ENCODE results near the gene SMAD9.

SMAD9 gene

DNA sequence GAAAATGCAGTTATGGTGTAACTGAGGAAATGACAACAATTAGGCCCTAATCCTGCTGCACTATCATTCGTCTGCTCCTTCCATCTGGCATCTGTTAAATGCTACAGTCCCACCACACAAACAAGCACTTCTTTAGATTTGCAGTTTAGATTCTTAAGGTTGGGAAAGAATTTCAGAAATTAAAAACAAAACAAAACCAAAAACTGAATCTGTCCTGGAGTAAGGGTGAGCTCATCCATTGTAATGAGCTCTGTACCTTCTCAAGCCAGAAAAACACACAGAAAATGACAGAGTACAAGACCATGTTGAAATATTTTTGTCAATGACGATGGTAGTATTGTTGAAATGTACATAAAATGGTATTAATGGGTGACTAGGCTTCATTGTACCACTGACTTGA is 28.3 kb downstream of the SMAD9 start:
- TF ChIP-seq POLR2AphosphoS5 (IDR thresholded peaks at IDR 0.05; ENCODE audit: low read depth, low read length), result no peak
- TF ChIP-seq, protein P1, sequence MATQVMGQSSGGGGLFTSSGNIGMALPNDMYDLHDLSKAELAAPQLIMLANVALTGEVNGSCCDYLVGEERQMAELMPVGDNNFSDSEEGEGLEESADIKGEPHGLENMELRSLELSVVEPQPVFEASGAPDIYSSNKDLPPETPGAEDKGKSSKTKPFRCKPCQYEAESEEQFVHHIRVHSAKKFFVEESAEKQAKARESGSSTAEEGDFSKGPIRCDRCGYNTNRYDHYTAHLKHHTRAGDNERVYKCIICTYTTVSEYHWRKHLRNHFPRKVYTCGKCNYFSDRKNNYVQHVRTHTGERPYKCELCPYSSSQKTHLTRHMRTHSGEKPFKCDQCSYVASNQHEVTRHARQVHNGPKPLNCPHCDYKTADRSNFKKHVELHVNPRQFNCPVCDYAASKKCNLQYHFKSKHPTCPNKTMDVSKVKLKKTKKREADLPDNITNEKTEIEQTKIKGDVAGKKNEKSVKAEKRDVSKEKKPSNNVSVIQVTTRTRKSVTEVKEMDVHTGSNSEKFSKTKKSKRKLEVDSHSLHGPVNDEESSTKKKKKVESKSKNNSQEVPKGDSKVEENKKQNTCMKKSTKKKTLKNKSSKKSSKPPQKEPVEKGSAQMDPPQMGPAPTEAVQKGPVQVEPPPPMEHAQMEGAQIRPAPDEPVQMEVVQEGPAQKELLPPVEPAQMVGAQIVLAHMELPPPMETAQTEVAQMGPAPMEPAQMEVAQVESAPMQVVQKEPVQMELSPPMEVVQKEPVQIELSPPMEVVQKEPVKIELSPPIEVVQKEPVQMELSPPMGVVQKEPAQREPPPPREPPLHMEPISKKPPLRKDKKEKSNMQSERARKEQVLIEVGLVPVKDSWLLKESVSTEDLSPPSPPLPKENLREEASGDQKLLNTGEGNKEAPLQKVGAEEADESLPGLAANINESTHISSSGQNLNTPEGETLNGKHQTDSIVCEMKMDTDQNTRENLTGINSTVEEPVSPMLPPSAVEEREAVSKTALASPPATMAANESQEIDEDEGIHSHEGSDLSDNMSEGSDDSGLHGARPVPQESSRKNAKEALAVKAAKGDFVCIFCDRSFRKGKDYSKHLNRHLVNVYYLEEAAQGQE (IDR thresholded peaks at IDR 0.05; ENCODE audit: insufficient read depth in 1 of 2, low read depth in 2 of 2, low read length in 2 of 2), result no peak
- no peak for TF ChIP-seq TAF1 (IDR thresholded peaks at IDR 0.05; ENCODE audit: borderline replicate concordance, insufficient read depth, low read length)
- TF ChIP-seq SIN3A (IDR thresholded peaks at IDR 0.05; ENCODE audit: borderline replicate concordance, insufficient read depth, low read length), result no peak
- no peak for TF ChIP-seq FOXP2 (optimal IDR thresholded peaks at IDR 0.05; ENCODE audit: borderline replicate concordance, extremely low read depth, extremely low read length, insufficient read depth)

DNA sequence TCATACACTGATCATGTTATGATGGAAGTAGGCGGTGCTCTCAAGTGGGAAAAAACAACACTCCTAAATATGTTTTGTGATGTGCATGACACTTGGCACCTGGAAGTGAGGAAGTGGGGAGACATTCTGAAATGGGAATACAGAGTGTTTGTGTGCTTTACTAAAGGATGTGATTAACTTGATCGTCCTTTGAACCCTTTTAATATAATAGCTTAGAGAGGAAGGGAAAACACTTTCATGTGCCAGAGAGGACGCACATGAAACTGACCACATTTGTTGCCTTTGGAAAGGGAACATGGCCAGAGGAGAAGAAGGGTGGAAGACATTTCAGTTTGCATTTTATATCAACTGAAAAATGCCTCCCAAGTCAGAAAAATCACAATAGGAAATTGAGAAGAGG is 31.4 kb downstream of the SMAD9 start:
- TF ChIP-seq TAF1 (IDR thresholded peaks at IDR 0.05; ENCODE audit: borderline replicate concordance, insufficient read depth, low read length) (no peak), POLR2AphosphoS5 (IDR thresholded peaks at IDR 0.05; ENCODE audit: low read depth, low read length) (no peak), SIN3A (IDR thresholded peaks at IDR 0.05; ENCODE audit: borderline replicate concordance, insufficient read depth, low read length) (no peak), FOXP2 (optimal IDR thresholded peaks at IDR 0.05; ENCODE audit: borderline replicate concordance, extremely low read depth, extremely low read length, insufficient read depth) (no peak)
- TF ChIP-seq, protein P1 (IDR thresholded peaks at IDR 0.05; ENCODE audit: insufficient read depth in 1 of 2, low read depth in 2 of 2, low read length in 2 of 2), result no peak

DNA sequence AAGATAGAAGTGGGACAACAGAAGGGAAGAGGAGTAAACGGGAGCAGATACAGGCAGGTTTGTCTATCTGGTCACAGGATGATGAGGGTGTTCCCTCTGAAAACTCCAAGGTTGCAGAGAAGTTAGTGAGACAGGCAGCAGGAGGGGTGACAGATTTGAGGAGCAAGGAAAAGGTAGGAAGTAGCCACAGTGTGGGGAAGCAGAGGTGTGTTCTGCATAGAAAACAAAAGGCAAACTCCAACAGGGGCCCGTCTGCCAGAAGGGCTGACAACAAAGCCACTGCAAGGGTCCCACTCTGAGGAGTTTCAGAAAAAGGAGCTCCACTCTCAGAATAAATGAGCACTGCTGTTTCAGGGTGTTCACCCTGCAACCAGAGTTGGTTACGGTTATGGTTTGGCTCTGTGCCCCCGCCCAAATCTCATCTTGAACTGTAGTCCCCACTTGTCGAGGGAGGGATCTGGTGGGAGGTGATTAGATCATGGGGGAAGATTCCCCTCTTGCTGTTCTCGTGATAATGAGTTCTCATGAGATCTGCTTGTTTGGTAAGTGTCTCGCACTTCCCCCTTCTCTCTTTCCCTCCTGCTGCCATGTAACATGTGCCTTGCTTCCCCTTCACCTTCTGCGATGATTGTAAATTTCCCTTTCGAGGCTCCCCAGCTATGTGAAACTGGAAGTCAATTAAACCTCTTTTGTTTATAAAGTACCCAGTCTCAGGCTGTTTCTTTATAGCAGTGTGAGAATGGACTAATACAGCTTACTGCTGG is 32.1 kb downstream of the SMAD9 start:
- TF ChIP-seq POLR2AphosphoS5 (IDR thresholded peaks at IDR 0.05; ENCODE audit: low read depth, low read length) (no peak), FOXP2 (optimal IDR thresholded peaks at IDR 0.05; ENCODE audit: borderline replicate concordance, extremely low read depth, extremely low read length, insufficient read depth) (no peak), TAF1 (IDR thresholded peaks at IDR 0.05; ENCODE audit: borderline replicate concordance, insufficient read depth, low read length) (no peak), SIN3A (IDR thresholded peaks at IDR 0.05; ENCODE audit: borderline replicate concordance, insufficient read depth, low read length) (no peak)
- TF ChIP-seq, protein P1 (IDR thresholded peaks at IDR 0.05; ENCODE audit: insufficient read depth in 1 of 2, low read depth in 2 of 2, low read length in 2 of 2), result no peak

DNA sequence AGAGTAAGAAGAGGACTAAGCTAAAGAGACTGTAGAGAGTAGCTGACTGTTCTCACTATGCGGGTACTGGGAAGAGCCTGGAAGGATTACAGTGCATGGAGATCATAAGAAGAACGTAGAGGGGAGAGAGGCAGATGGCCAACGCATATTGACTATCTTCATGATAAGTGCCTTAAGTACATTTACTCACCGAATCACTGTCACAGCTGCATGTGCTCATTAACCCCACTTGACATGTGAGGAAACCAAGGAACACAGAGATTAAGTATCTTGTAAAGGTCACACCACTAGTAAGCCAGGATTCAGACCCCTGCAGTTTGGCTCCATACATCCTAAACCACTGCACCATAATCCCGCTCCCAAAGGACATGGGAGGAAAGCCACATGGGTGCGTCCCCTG is 34.1 kb downstream of the SMAD9 start:
- TF ChIP-seq FOXP2 (optimal IDR thresholded peaks at IDR 0.05; ENCODE audit: borderline replicate concordance, extremely low read depth, extremely low read length, insufficient read depth), result no peak

DNA sequence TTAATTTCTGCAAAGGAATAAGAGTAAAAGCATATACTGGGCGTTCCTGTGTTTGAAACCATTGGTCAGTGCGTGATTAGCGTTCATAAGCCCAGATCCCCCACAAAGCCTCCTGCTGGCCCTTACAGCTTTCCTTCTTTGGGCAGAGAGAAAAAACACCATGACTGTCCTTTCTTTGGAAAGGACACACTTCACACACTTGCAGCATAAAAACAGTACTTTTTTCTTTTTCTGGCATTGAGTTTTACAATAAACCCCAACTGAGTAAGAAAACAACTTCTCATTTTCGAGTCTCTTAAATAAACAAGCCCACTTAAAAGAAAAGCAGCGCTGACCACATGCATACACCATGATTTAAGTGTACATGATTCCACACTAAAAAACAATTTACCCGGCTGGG is 35.8 kb downstream of the SMAD9 start:
- TF ChIP-seq, protein P1 (IDR thresholded peaks at IDR 0.05; ENCODE audit: insufficient read depth in 1 of 2, low read depth in 2 of 2, low read length in 2 of 2), result no peak
- TF ChIP-seq POLR2AphosphoS5 (IDR thresholded peaks at IDR 0.05; ENCODE audit: low read depth, low read length) (no peak), SIN3A (IDR thresholded peaks at IDR 0.05; ENCODE audit: borderline replicate concordance, insufficient read depth, low read length) (no peak), TAF1 (IDR thresholded peaks at IDR 0.05; ENCODE audit: borderline replicate concordance, insufficient read depth, low read length) (no peak)
